GM19397 (cell line): ENCODE measurements around the gene NMRK2.
"Not testable (repeated sequence)": the region's sequence is repeated elsewhere in the genome, so short reads cannot be mapped to it uniquely, and the experiment has no call there.

Source experiments
- ATAC-seq: cut with Tn5 transposase; IDR thresholded peaks from one replicate; pipeline ENCODE4 v1.9.1; 2021; ENCODE audit warnings: mild to moderate bottlenecking, moderate library complexity; ENCODE audit not compliant: unreplicated experiment

Gene NMRK2

GRCh38 chr19:3936506-3937442 lies 3.9 kb downstream of the NMRK2 start:
- no peak for ATAC-seq

GRCh38 chr19:3938300-3938950 lies 5.6 kb downstream of the NMRK2 start:
- not testable (repeated sequence) for ATAC-seq

- ATAC-seq: no peak
These were observed 10.0 kb downstream of the NMRK2 start for GRCh38 chr19:3942790-3943409.

GRCh38 chr19:3944018-3944721 lies 11.3 kb downstream of the NMRK2 start:
- no peak for ATAC-seq

- no peak for ATAC-seq
These were observed 13.0 kb downstream of the NMRK2 start for GRCh38 chr19:3945838-3946237.

GRCh38 chr19:3947316-3947933 lies 14.6 kb downstream of the NMRK2 start:
- ATAC-seq: not testable (repeated sequence)

GRCh38 chr19:3949294-3949693 lies 16.4 kb downstream of the NMRK2 start:
- no peak for ATAC-seq

- no peak for ATAC-seq
These were observed 17.4 kb downstream of the NMRK2 start for GRCh38 chr19:3949997-3950859.

- ATAC-seq: no peak
These were observed 18.3 kb downstream of the NMRK2 start for GRCh38 chr19:3950871-3951861.

- ATAC-seq: not testable (repeated sequence)
These were observed 19.9 kb downstream of the NMRK2 start for GRCh38 chr19:3952755-3953276.

GRCh38 chr19:3954107-3954506 lies 21.2 kb downstream of the NMRK2 start:
- ATAC-seq: no peak

GRCh38 chr19:3955276-3955675 lies 22.4 kb downstream of the NMRK2 start:
- ATAC-seq: not testable (repeated sequence)

GRCh38 chr19:3955688-3956087 lies 22.8 kb downstream of the NMRK2 start:
- no peak for ATAC-seq

GRCh38 chr19:3958836-3959765 lies 26.2 kb downstream of the NMRK2 start:
- ATAC-seq: no peak

- no peak for ATAC-seq
These were observed 26.9 kb downstream of the NMRK2 start for GRCh38 chr19:3959766-3960131.

GRCh38 chr19:3961007-3961406 lies 28.1 kb downstream of the NMRK2 start:
- no peak for ATAC-seq
